Retinal pigment epithelial cell (primary cell): ENCODE measurements around the gene RAD51.

Experiments
- DNase-seq: peaks from one replicate; pipeline ENCODE4 v3.0.0-alpha.2; 2010; ENCODE audit warnings: low read depth
- H3K4me3 ChIP-seq: 2 replicates; pipeline ENCODE4 v1.5.1; 2011; ENCODE audit warnings: mild to moderate bottlenecking, low read length, control low read depth, moderate library complexity
- CTCF ChIP-seq: conservative IDR thresholded peaks from 2 replicates; pipeline ENCODE4 v1.5.1; 2011; ENCODE audit warnings: low read depth, low read length, control low read depth, inconsistent platforms

The RAD51 gene

GRCh38 chr15:40743485-40743901 lies 48.5 kb downstream of the RAD51 start:
- DNase-seq: no peak
- no peak for TF ChIP-seq CTCF
- no peak overlapping the region for H3K4me3 ChIP-seq

GRCh38 chr15:40743921-40744814 lies 49.2 kb downstream of the RAD51 start:
- no peak for DNase-seq
- no peak overlapping the region for H3K4me3 ChIP-seq
- peak; percentile 27 for TF ChIP-seq CTCF

GRCh38 chr15:40744815-40745152 lies 49.8 kb downstream of the RAD51 start:
- TF ChIP-seq CTCF: no peak
- no peak for DNase-seq

GRCh38 chr15:40746916-40747418 lies 52.0 kb downstream of the RAD51 start:
- TF ChIP-seq CTCF: no peak
- no peak for DNase-seq
- no peak overlapping the region for H3K4me3 ChIP-seq

More at GRCh38 chr15:40744815-40745152, 49.8 kb downstream of the RAD51 start:
- H3K4me3 ChIP-seq: no peak overlapping the region

- no peak for TF ChIP-seq CTCF
- H3K4me3 ChIP-seq: no peak overlapping the region
- DNase-seq: no peak
Measured at GRCh38 chr15:40747685-40748631, 53.0 kb downstream of the RAD51 start.

- H3K4me3 ChIP-seq: no peak overlapping the region
- TF ChIP-seq CTCF: no peak
- no peak for DNase-seq
Measured at GRCh38 chr15:40749151-40749630, 54.2 kb downstream of the RAD51 start.
